Activated T-helper 17 cell treated with anti-CD3 and anti-CD28 coated beads, Interleukin-2, amount 50 U/mL, for 72 hours (primary cell): Measurements from ENCODE around the gene XPO1. TPM values are rescaled to one million over a fixed set of nuclear protein-coding genes. Genes with fewer than 3 reads are reported as not detected.
"Not testable (repeated sequence)": the region's sequence is repeated elsewhere in the genome, so short reads cannot be mapped to it uniquely, and the experiment has no call there.

Experiments
- ATAC-seq: fragments of 150-1000 bp; cut with Tn5 transposase; replicated peaks from 2 replicates; pipeline ENCODE4 v1.10.0; 2021; ENCODE audit warnings: mild to moderate bottlenecking, moderate library complexity
- H3K27ac Mint-ChIP-seq: one replicate; pipeline ENCODE4 v1.8.0; 2022; ENCODE audit warnings: mixed read lengths
- H3K27me3 Mint-ChIP-seq: one replicate; pipeline ENCODE4 v1.8.0; 2022; ENCODE audit warnings: mixed read lengths
- H3K36me3 Mint-ChIP-seq: one replicate; pipeline ENCODE4 v1.8.0; 2022; ENCODE audit warnings: low read depth, mild to moderate bottlenecking, mixed read lengths
- H3K4me1 Mint-ChIP-seq: one replicate; pipeline ENCODE4 v1.8.0; 2022; ENCODE audit warnings: mixed read lengths
- H3K4me3 Mint-ChIP-seq: one replicate; pipeline ENCODE4 v1.8.0; 2022; ENCODE audit warnings: mild to moderate bottlenecking, mixed read lengths
- H3K9me3 Mint-ChIP-seq: one replicate; pipeline ENCODE4 v1.8.0; 2022; ENCODE audit warnings: mixed read lengths
- total RNA-seq, 2 donors: library from RNA; stranded (reverse); gene quantifications; one replicate each; pipeline ENCODE4 v1.2.3, GENCODE V29; 2022

XPO1 gene, protein sequence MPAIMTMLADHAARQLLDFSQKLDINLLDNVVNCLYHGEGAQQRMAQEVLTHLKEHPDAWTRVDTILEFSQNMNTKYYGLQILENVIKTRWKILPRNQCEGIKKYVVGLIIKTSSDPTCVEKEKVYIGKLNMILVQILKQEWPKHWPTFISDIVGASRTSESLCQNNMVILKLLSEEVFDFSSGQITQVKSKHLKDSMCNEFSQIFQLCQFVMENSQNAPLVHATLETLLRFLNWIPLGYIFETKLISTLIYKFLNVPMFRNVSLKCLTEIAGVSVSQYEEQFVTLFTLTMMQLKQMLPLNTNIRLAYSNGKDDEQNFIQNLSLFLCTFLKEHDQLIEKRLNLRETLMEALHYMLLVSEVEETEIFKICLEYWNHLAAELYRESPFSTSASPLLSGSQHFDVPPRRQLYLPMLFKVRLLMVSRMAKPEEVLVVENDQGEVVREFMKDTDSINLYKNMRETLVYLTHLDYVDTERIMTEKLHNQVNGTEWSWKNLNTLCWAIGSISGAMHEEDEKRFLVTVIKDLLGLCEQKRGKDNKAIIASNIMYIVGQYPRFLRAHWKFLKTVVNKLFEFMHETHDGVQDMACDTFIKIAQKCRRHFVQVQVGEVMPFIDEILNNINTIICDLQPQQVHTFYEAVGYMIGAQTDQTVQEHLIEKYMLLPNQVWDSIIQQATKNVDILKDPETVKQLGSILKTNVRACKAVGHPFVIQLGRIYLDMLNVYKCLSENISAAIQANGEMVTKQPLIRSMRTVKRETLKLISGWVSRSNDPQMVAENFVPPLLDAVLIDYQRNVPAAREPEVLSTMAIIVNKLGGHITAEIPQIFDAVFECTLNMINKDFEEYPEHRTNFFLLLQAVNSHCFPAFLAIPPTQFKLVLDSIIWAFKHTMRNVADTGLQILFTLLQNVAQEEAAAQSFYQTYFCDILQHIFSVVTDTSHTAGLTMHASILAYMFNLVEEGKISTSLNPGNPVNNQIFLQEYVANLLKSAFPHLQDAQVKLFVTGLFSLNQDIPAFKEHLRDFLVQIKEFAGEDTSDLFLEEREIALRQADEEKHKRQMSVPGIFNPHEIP (N-terminal part only)
- 100 to 1,000 TPM; 176 to 221 TPM for total RNA-seq

GRCh38 chr2:61538200-61538919 lies at the start of gene XPO1:
TSS of gene XPO1 (minus strand) at chr2:61538356. CDS start at chr2:61533897, 4,459 bp downstream.
- peak within 1 kb of the TSS; percentile 98 for H3K27ac Mint-ChIP-seq
- H3K27me3 Mint-ChIP-seq = no peaks in the 10 kb centered on the region
- H3K4me1 Mint-ChIP-seq = peaks cover 18% of the 10 kb centered on the region
- H3K9me3 Mint-ChIP-seq = no peaks in the 10 kb centered on the region
- H3K4me3 Mint-ChIP-seq = peak within 1 kb of the TSS; percentile 88
- ATAC-seq = peak; percentile 87
- H3K36me3 Mint-ChIP-seq = peaks cover 45% of the 10 kb centered on the region

DNA sequence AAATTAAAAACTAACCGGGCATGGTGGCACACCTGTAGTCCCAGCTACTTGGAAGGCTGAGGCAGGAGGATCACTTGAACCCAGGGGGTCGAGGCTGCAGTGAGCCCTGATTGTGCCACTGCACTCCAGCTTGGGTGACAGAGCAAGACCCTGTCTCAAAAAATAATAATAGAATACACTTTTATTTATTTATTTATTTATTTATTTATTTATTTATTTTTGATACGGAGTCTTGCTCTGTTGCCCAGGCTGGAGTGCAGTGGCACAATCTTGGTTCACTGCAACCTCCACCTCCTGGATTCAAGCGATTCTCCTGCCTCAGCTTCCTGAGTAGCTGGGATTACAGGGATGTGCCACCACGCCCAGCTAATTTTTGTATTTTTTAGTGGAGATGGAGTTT lies 48.8 kb upstream of the XPO1 start:
- H3K36me3 Mint-ChIP-seq, H3K27me3 Mint-ChIP-seq, H3K4me1 Mint-ChIP-seq, H3K9me3 Mint-ChIP-seq, ATAC-seq, H3K4me3 Mint-ChIP-seq, H3K27ac Mint-ChIP-seq: not testable (repeated sequence)

DNA sequence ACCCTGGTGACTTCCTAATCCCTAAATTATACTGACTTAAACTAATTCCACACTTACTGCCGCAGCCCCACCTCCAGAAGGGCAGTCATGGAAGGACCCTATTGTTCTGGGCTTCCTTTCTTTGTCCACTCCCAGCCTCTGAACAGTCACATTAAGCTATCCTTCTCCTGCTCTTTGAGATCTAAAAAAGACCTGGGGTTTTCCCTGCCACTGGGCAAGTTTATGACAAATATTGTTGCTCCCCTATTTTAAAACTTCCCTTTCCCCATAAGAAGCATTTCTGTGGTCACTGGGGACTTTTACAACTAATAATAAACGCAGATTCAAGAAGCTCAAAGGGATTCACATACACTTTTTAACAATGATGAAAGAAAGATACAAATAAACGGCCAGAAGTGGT lies 47.2 kb upstream of the XPO1 start:
- no peak for ATAC-seq
- Mint-ChIP-seq H3K4me1 (no peaks in the 10 kb centered on the region), H3K36me3 (no peaks in the 10 kb centered on the region), H3K4me3 (no peak overlapping the region), H3K9me3 (no peaks in the 10 kb centered on the region), H3K27ac (no peak overlapping the region), H3K27me3 (peaks cover 3% of the 10 kb centered on the region)

DNA sequence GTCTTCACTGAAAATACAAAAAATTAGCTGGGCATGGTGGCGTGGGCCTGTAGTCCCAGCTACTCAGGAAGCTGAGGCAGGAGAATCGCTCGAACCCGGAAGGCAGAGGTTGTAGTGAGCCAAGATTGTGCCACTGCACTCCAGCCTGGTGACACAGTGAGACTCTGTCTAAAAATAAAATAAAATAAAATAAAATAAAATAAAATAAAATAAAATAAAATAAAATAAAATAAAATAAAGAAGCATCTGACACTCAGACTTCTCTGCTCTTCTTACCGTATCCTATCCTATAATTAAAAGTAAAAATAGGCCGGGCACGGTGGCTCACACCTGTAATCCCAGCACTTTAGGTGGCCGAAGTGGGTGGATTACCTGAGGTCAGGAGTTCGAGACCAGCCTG lies 46.2 kb upstream of the XPO1 start:
- H3K9me3 Mint-ChIP-seq, H3K27me3 Mint-ChIP-seq, H3K4me3 Mint-ChIP-seq, H3K4me1 Mint-ChIP-seq, H3K27ac Mint-ChIP-seq, H3K36me3 Mint-ChIP-seq, ATAC-seq: not testable (repeated sequence)

DNA sequence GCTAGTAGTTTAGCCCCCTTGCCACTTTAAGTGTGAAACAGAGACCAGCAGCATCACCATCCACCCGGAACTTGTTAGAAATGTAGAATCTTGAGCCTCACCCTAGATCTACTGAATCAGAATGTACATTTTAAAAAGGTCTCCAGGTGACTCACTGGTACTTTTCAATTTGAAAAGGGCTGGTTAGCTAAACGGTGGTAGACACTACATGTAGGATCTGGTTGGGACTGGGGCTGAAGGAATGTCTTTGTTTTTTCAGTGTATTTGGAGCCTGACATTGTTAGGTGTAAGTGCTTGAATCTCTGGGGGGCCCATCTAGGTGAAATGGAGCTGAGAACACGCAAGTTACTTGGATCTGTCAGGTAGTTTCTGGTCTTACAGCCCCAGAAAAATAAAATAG lies 44.0 kb upstream of the XPO1 start:
- Mint-ChIP-seq H3K9me3 (no peaks in the 10 kb centered on the region), H3K4me1 (no peaks in the 10 kb centered on the region), H3K27me3 (no peaks in the 10 kb centered on the region), H3K36me3 (no peaks in the 10 kb centered on the region), H3K4me3 (no peak overlapping the region), H3K27ac (no peak overlapping the region)
- no peak for ATAC-seq

DNA sequence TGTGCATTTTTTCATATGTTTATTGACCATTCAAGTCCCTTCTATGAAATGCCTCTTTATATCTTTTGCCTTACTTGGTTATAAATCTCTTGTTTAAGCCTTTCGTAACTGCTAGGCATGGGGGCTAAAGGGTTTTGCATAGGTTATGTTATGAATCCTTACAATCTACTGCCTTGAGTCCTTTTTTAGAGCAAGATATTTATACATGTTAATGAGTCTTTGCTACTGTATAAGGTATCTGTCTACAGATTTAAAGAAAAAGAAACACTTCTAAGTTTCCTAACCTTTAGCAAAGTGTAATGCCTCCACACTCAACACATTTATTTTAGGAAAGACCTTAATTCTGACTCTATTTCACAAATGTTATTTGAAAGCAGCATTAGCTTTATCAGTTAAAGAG lies 43.6 kb upstream of the XPO1 start:
- H3K27me3 Mint-ChIP-seq = no peaks in the 10 kb centered on the region
- H3K9me3 Mint-ChIP-seq = no peaks in the 10 kb centered on the region
- no peak overlapping the region for H3K27ac Mint-ChIP-seq
- no peaks in the 10 kb centered on the region for H3K36me3 Mint-ChIP-seq
- no peak for ATAC-seq
- no peaks in the 10 kb centered on the region for H3K4me1 Mint-ChIP-seq
- H3K4me3 Mint-ChIP-seq = no peak overlapping the region

GRCh38 chr2:61575447-61575859 lies 37.3 kb upstream of the XPO1 start:
- Mint-ChIP-seq H3K27me3 (no peaks in the 10 kb centered on the region), H3K9me3 (no peaks in the 10 kb centered on the region), H3K36me3 (no peaks in the 10 kb centered on the region), H3K27ac (peak overlapping the region; percentile 77), H3K4me3 (peak overlapping the region; percentile 33), H3K4me1 (peaks cover 8% of the 10 kb centered on the region)
- peak; percentile 80 for ATAC-seq

DNA sequence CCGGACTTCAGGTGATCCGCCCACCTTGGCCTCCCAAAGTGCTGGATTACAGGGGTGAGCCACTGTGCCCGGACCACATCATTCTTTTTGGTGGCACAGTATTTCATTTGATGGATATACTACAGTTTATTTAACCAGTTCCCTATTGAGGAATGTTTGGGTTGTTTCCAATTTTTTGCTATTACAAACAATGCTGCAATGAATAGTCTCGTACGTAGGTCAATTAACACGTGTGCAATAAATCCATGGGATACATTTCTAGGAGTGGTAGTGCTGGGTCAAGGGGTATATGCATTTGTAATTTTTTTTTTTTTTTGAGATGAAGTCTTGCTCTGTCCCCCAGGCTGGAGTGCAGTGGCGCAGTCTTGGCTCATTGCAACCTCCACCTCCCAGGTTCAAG lies 28.4 kb upstream of the XPO1 start:
- H3K4me3 Mint-ChIP-seq = no peak overlapping the region
- H3K27me3 Mint-ChIP-seq = peaks cover 3% of the 10 kb centered on the region
- ATAC-seq = no peak

GRCh38 chr2:61562615-61563014 lies 24.5 kb upstream of the XPO1 start:
- H3K27ac Mint-ChIP-seq = no peak overlapping the region
- H3K36me3 Mint-ChIP-seq = no peaks in the 10 kb centered on the region
- no peak overlapping the region for H3K4me3 Mint-ChIP-seq
- ATAC-seq = no peak
- H3K9me3 Mint-ChIP-seq = no peaks in the 10 kb centered on the region
- peaks cover 3% of the 10 kb centered on the region for H3K27me3 Mint-ChIP-seq
- no peaks in the 10 kb centered on the region for H3K4me1 Mint-ChIP-seq

More for the DNA sequence above, 28.4 kb upstream of the XPO1 start:
- Mint-ChIP-seq H3K9me3 (no peaks in the 10 kb centered on the region), H3K27ac (no peak overlapping the region), H3K36me3 (no peaks in the 10 kb centered on the region), H3K4me1 (no peaks in the 10 kb centered on the region)

- no peak overlapping the region for H3K27ac Mint-ChIP-seq
- no peaks in the 10 kb centered on the region for H3K36me3 Mint-ChIP-seq
- ATAC-seq = no peak
- H3K4me3 Mint-ChIP-seq = no peak overlapping the region
- H3K9me3 Mint-ChIP-seq = no peaks in the 10 kb centered on the region
- no peaks in the 10 kb centered on the region for H3K4me1 Mint-ChIP-seq
- H3K27me3 Mint-ChIP-seq = no peaks in the 10 kb centered on the region
Measured at GRCh38 chr2:61558160-61558559, 20.0 kb upstream of the XPO1 start.

DNA sequence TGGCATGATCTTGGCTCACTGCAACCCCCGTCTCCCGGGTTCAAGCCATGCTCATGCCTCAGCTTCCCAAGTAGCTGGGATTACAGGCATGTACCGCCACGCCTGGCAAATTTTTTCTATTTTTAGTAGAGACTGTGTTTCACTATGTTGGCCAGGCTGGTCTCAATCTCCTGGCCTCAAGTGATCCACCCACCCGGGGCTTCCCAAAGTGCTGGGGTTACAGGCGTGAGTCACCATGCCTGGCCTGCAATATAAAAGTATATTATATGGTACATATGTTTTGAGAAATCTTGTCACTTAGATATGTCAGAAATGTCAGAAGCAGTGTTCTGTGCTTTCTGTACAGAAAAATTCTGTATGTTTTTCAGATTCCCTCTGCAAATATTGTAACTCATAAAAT lies 19.2 kb upstream of the XPO1 start:
- H3K27me3 Mint-ChIP-seq = no peaks in the 10 kb centered on the region

DNA sequence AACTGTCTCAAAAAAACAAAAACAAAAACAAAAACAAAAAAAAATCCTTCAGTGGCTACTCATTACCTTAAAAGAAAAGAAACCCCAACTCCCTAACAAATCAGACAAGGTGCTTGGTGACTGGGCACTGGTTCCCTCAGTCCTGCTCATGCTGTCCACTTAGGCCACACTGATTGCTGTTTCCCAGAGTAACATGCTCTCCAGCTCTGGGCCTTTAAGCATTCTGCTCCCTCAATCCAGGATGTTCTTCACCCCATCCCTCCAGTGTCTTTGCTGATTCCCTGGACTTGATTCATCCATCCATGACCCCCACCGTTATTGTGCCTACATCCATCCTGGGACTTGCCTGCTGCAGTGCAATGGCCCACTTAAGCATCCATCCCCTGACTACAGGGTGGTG lies 16.4 kb upstream of the XPO1 start:
- H3K27me3 Mint-ChIP-seq = no peaks in the 10 kb centered on the region

More for the DNA sequence above, 19.2 kb upstream of the XPO1 start:
- H3K36me3 Mint-ChIP-seq = no peaks in the 10 kb centered on the region
- H3K4me3 Mint-ChIP-seq = no peak overlapping the region
- no peak for ATAC-seq
- no peak overlapping the region for H3K27ac Mint-ChIP-seq
- no peaks in the 10 kb centered on the region for H3K4me1 Mint-ChIP-seq
- no peaks in the 10 kb centered on the region for H3K9me3 Mint-ChIP-seq

GRCh38 chr2:61550375-61551209 lies 12.4 kb upstream of the XPO1 start:
- H3K27ac Mint-ChIP-seq = no peak overlapping the region
- H3K36me3 Mint-ChIP-seq = no peaks in the 10 kb centered on the region
- no peaks in the 10 kb centered on the region for H3K27me3 Mint-ChIP-seq
- H3K4me1 Mint-ChIP-seq = no peaks in the 10 kb centered on the region
- no peak overlapping the region for H3K4me3 Mint-ChIP-seq
- H3K9me3 Mint-ChIP-seq = no peaks in the 10 kb centered on the region
- ATAC-seq = no peak

More for the DNA sequence above, 16.4 kb upstream of the XPO1 start:
- Mint-ChIP-seq H3K27ac (no peak overlapping the region), H3K4me1 (no peaks in the 10 kb centered on the region), H3K9me3 (no peaks in the 10 kb centered on the region), H3K4me3 (no peak overlapping the region), H3K36me3 (no peaks in the 10 kb centered on the region)
- no peak for ATAC-seq
